Endothelial cell (in vitro differentiated cells): ENCODE data around the gene ZDHHC11. TPM values are rescaled to one million over a fixed set of nuclear protein-coding genes. Genes with fewer than 3 reads are reported as not detected.
A peak's percentile ranks its signal among the peaks of the same experiment; 100 is the strongest.

Experiments used
- DNase-seq: peaks from one replicate; pipeline ENCODE4 v3.0.0; 2021; ENCODE audit warnings: low spot score
- H3K27ac Mint-ChIP-seq: one replicate; pipeline ENCODE4 v1.8.0; 2021; ENCODE audit warnings: mixed read lengths, inconsistent platforms; ENCODE audit not compliant: unreplicated experiment
- H3K27me3 Mint-ChIP-seq: one replicate; pipeline ENCODE4 v1.8.0; 2021; ENCODE audit warnings: mild to moderate bottlenecking, moderate library complexity, mixed read lengths, inconsistent platforms; ENCODE audit not compliant: unreplicated experiment
- H3K36me3 Mint-ChIP-seq: one replicate; pipeline ENCODE4 v1.8.0; 2021; ENCODE audit warnings: mild to moderate bottlenecking, low read depth, mixed read lengths, inconsistent platforms; ENCODE audit not compliant: unreplicated experiment
- H3K4me1 Mint-ChIP-seq: one replicate; pipeline ENCODE4 v1.8.0; 2021; ENCODE audit warnings: mild to moderate bottlenecking, mixed read lengths, inconsistent platforms; ENCODE audit not compliant: unreplicated experiment
- H3K4me3 Mint-ChIP-seq: one replicate; pipeline ENCODE4 v1.8.0; 2021; ENCODE audit warnings: mild to moderate bottlenecking, mixed read lengths, inconsistent platforms; ENCODE audit not compliant: unreplicated experiment
- H3K9me3 Mint-ChIP-seq: one replicate; pipeline ENCODE4 v1.8.0; 2021; ENCODE audit warnings: mixed read lengths, inconsistent platforms; ENCODE audit not compliant: unreplicated experiment
- CTCF ChIP-seq: fragments of 200-600 bp; sonication (generic); IDR thresholded peaks from one replicate; pipeline ENCODE4 v1.5.0; 2021; ENCODE audit warnings: antibody characterized with exemption; ENCODE audit not compliant: unreplicated experiment
- total RNA-seq: library from RNA; stranded (reverse); fragmentation: NEBNext Ultra II Directional; extraction: Animal tissue kit (Norgen Biotek cat#: 25700); gene quantifications from one replicate; pipeline ENCODE4 v1.2.1, GENCODE V29; 2021; ENCODE audit not compliant: unreplicated experiment

Gene ZDHHC11
- total RNA-seq, 1 donor from 2014 or later = 14.3 TPM

GRCh38 chr5:859391-859790, 8.6 kb upstream of the ZDHHC11 start:
- Mint-ChIP-seq H3K9me3 (no peaks in the 10 kb centered on the region), H3K36me3 (peaks cover 18% of the 10 kb centered on the region), H3K4me1 (no peaks in the 10 kb centered on the region), H3K27me3 (peaks cover 17% of the 10 kb centered on the region), H3K27ac (no peak overlapping the region), H3K4me3 (no peak overlapping the region)
- no peak for TF ChIP-seq CTCF
- no peak for DNase-seq

- peak overlapping the region; percentile 42 for H3K4me3 Mint-ChIP-seq
- TF ChIP-seq CTCF = no peak
- no peaks in the 10 kb centered on the region for H3K9me3 Mint-ChIP-seq
- H3K27ac Mint-ChIP-seq = peak overlapping the region; percentile 64
- peaks cover 11% of the 10 kb centered on the region for H3K36me3 Mint-ChIP-seq
- H3K4me1 Mint-ChIP-seq = no peaks in the 10 kb centered on the region
- no peak for DNase-seq
- peaks cover 20% of the 10 kb centered on the region for H3K27me3 Mint-ChIP-seq
Measured at GRCh38 chr5:858726-859125, 7.9 kb upstream of the ZDHHC11 start.

- DNase-seq = no peak
- Mint-ChIP-seq H3K27me3 (peaks cover 28% of the 10 kb centered on the region), H3K4me3 (no peak overlapping the region), H3K27ac (no peak overlapping the region), H3K36me3 (peaks cover 12% of the 10 kb centered on the region), H3K9me3 (no peaks in the 10 kb centered on the region), H3K4me1 (no peaks in the 10 kb centered on the region)
- TF ChIP-seq CTCF = no peak
Measured at GRCh38 chr5:856531-857425, 6.0 kb upstream of the ZDHHC11 start.

- Mint-ChIP-seq H3K9me3 (no peaks in the 10 kb centered on the region), H3K36me3 (peaks cover 12% of the 10 kb centered on the region), H3K4me1 (no peaks in the 10 kb centered on the region), H3K27me3 (peaks cover 32% of the 10 kb centered on the region), H3K4me3 (no peak overlapping the region), H3K27ac (no peak overlapping the region)
- TF ChIP-seq CTCF = no peak
- no peak for DNase-seq
Measured at GRCh38 chr5:855771-856530, 5.2 kb upstream of the ZDHHC11 start.
